ENCODE measurements around the gene C15orf39.
A peak's percentile ranks its signal among the peaks of the same experiment; 100 is the strongest.
"Not testable (repeated sequence)": the region's sequence is repeated elsewhere in the genome, so short reads cannot be mapped to it uniquely, and the experiment has no call there.

Gene C15orf39

DNA sequence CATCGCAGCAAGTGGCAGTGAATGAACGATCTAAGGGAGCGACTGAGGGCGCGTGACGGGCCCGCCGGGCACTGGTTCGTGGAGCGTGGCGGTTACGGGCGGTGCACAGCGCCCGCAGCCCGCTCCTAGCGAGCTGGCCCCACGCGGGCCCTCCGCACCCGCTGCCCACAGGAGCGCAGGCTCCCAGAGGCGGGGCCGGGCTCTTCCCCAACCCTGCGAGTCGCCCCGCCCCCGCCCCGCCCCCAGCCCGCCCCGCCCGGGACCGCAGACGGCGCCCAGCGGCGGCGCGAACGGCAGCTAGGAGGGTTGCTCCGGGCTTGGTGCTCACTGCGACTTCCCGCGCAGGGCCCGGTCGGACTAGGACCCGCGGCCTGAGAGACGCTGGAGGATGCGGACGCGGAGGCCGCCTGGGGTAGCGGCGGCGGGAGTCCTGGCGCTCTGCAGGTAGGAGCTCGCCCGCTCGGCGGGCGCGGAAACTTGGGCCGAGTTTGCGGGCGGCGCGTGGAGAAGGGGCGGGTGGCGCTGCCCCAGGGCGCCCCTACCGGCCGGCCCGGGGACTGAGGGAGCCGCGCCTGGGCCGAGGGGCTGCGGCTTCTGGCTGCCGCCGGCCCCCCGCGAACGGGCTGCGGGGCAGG, at the start of gene C15orf39:
Gene C15orf39, plus strand, starts transcription at position 267 of the 635 bp plus-strand sequence. CDS start 4,167 bp downstream, outside the sequence.
- peak; percentile 3 for DNase-seq

DNA sequence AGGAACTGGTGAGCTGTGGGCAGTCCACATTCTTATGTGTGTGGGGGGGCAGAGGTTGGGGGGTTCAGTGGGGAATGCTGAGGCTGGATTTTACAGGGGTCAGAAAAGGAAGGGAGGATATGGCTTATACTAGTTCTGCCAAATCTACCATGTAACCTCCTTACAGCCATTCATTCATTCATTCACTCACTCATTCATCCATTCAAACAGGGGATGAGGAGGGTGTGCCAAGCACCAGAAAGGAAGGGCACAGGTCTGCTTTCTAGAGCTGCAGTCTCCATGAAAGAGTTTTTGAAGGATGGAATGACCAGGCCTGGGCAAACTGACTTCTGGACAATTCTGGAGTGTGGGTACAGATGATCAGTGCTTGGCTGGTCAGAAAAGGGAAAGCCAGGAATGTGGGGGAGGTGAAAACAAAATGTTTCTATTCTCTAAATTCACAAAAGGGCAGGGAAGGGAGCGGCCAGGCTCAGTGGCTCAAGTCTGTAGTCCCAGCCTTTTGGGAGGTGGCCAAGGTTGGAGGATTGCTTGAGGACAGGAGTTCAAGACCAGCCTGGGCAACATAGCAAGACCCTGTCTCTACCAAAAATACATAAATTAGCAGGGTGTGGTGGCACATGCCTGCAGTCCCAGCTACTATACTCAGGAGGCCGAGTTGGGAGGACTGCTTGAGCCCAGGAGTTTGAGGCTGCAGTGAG, 49.2 kb upstream of the C15orf39 start:
- no peak for DNase-seq

DNA sequence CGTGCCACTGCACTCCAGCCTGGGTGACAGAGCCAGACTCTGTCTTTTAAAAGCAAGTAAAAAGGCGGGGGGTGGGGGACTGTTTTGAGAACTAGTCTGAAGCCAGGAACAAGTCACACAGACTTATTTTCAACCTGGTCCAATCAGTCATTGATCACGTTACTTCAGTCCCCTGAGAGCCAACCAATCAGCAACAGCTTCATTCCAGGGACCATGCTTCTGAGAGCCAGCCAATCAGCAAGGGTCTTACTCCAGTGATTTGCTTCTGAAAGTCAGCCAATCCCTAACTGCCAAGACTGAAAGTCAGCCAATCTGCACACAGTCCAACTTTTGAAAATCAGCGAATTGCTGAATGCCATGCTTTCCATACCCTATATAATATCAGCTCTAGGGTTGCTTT, 48.6 kb upstream of the C15orf39 start:
- no peak for DNase-seq

DNA sequence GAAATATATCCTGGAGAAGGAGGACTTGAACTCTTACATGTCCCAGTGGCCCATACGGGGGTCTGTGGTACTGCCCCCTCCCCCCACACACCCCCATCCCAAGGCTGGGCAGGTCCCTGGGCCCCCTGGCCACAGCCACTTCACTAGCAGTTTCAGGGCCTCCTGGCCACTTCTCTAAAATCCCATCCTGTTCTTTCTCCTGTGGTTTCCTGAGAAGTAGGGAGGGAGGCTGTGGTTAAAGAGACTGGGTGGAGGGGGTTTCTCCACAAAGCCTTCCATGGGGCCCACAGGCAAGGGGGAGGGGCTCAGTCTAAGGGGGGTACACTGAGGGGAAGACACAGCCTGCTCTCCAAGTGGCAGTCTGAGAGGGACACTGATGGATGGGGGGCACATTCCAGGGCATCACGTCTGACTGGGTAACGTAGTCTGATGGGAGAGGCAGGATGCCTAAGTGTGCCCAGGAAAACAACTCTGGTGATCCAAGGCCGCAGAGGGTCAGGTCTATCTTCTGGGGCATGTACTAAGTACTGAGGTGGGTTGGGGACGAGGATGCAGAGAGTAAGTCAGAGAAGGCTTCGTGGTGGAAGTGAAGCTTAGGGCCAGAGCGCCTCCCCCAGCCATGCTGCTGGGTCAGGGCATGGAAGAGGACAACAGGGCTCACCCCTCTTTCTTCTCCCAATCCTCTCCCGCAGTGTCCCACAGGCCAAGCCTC, 48.0 kb upstream of the C15orf39 start:
- DNase-seq, result no peak

DNA sequence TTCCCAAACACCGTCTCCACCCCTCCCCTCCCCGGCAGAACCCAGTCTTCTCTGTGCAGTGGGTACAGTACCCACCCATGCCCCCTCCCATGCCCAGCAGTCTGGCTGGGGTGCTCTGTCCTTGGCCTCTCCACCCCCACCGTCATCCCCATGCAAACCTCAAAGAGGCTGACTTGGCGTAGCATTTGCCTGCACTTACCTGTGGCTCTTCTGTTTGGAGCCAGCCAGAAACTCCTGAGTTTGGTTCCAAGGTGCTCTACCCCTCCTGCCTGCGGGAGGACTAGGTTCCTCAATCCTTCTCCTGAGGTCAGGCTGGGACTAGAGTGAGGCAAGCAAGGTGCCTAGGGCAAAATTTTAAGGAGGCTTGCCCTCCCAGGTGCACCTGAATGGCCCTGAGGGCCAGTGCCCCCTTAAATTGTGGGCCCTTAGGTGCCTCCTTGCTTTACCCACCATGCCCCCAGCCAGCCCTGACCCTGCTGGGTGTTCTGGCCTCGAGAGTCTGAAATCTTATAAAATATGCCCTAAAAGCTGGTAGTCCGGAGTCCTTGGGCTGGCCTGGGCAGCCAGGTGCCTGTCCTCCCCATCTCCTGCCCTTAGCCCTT, 47.1 kb upstream of the C15orf39 start:
- DNase-seq, result no peak

DNA sequence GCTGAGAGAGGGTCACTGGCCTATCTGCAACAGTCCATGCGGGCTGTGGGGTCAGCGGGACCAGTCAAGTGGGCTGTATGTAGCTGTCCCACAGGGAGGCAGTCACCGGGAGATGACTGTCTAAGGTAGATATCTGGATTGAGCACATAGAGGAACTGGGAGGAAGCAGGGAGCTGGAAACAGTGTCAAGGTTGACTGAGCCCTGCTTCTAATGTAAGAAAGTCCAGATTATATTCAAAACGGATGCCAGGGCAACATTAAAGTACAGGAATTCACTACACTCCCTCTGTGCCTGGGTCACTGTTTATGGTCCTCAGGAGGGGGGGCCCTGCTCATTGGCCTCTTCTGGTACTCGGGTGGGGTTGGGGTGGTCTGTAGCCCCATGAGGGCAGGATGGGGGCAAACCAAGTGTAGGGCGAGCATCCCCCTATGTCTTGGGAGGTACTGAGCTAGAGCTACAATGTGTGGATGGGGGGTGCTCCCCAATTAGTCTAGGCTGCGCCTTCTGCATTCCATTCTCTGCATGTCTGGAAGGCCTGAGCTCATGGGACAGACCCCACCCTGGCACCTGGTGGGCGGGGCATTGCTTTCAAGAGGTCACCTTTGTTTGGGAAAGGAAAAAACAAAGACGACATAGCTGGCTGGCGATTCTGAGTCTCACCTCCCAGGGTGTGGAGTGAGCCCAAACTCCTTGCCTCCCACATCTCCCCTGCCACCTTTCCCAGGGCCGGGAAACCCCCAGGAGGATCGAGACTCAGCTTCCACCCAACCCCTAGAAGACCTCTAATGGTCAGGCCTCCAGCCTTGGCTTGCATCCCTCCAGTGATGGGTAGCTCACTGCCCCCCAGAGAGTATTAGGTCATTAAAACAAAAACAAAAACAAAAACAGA, 45.1 kb upstream of the C15orf39 start:
- DNase-seq, result no peak

DNA sequence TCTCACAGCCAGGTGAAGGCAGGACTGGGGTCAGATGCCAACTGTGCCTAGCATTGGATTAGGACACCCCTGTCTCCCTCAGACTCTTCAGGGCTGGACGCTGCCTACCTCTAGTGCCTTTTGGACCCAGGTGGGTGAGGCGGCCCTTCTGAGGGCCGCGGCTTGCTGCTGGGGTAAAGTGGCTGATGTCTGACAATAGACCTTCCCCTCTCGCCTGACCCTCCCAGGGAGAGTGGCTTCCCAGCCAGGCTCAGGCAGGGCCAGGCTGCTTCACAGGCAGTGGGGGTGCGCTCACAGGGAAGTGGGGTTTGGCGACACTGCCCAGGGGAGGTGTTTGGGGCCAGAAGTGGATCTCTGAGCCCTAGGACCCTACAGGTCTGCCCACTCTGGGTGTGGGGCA, 43.3 kb upstream of the C15orf39 start:
- DNase-seq, result no peak

DNA sequence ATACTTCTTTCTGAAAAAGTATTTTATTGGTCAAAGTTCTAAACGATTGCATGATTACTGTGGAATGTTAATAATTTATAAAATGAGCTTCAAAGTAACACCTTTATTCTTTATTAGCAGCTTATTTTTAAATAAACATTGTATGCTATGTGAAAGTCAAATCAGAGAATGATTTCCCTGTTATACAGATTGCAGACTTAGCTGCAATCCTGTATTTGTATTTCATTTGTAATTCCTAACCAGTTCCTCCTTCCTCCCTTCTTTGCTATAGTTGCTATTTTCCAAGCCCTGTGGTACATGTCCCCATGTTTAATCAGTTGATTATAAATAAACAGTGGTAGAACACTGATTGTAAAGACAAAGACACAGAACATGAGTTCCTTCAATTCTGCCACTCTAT, 42.4 kb upstream of the C15orf39 start:
- no peak for DNase-seq

DNA sequence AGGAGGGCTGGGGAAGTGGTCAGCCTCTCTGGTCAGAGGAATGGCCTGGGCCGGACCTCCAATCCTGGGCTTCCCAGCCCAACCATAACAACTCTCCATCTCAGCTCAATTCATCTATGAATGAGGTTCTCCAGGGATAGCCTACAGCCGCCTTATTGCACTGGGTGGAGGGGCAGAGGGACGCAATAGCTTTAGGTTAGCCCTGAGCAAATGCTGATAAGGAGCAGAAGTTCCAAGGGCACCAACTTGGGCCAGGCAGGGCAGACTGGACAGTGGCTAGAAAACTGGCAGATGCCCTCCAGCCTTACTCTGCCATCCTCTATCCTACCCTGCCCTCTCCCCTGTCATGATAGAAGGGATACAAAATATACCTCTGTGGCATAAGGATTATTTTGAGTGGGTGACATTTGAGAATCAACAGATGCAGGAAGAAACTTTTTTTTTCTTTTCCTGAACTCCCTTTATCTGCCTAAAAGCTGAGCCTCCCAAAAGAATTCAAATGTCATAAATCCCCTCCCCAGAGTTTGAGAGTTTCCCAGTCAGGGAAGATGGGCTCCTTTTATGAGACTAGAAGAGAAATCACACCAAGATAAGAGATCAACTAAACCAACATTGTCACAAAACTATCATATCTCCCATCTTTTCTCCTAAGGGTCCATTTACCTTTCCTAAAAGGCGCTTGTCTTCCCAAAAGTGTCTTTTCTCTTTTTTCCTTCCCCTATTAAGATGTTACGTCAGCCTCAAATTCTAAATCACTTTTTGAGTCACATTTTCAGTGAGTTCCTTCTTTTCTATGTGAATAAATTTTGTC, 40.4 kb upstream of the C15orf39 start:
- no peak for DNase-seq

DNA sequence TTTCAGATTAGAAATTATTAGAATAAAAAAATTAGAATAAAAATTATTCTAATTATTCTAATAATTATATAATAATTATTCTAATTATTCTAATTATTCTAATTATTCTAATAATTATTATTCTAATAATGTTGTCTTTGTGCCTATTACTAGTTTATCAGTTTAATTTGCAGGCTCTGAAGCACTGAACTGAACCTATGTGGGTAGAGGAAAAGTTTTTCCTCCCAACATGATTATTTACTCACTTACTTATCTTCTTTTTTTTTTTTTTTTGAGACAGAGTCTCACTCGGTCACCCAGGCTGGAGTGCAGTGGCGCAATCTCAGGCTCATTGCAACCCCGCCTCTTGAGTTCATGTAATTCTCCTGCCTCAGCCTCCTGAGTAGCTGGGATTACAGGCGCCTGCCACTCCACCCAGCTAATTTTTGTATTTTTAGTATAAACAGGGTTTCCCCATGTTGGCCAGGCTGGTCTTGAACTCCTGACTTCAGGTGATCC, 39.7 kb upstream of the C15orf39 start:
- no peak for DNase-seq

DNA sequence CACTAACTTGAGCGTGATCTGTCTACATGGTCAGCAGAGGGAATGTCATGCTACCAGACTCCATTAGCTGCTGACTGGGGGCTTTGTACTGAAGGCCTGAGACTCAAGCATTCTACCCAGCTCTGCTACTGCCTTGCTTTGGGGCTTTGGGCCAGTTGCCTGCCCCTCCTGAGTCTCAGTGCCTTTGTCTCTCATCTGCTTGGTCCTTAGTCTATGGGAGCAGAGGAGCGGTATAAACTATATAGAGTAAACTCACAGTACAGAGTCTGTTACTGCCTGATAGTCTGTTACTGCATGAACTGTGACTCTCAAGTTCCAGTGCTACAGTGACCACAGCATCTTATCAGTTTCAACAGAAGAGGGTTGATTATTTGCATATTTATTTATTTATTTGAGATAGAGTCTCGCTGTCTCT, 38.5 kb upstream of the C15orf39 start:
- no peak for DNase-seq

DNA sequence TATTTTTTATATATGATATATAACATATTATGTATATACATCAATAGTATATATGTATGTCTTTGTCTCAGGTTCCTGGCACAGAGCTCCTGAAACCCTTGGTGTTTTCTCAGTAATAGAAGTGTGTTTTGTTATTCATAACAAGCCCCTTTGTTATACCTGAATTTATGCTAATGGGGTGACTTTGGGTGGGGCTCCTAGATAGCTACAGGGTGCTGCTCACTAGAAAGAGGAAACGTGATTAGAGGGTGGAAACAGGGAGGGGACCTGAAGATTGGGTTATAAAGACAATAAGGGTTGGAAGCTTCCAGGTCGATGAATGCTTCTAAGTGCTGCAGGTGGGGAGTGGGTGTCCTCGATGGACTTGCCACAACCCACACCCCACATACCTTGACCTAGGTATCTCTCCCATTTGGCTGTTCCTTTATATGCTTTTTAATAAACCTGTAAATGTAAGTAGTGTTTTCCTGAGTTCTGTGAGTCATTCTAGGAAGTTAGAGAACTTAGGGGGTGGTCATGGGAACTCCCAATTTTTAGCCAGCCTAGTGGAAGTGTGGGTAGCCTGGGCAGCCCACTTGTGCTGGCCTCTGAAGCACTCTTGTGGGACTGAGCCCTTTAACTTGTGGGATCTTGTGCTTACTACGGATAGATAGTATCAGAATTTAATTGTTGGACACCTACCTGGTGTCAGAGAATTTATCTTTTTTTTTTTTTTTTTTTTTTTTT, 36.9 kb upstream of the C15orf39 start:
- DNase-seq, result no peak

DNA sequence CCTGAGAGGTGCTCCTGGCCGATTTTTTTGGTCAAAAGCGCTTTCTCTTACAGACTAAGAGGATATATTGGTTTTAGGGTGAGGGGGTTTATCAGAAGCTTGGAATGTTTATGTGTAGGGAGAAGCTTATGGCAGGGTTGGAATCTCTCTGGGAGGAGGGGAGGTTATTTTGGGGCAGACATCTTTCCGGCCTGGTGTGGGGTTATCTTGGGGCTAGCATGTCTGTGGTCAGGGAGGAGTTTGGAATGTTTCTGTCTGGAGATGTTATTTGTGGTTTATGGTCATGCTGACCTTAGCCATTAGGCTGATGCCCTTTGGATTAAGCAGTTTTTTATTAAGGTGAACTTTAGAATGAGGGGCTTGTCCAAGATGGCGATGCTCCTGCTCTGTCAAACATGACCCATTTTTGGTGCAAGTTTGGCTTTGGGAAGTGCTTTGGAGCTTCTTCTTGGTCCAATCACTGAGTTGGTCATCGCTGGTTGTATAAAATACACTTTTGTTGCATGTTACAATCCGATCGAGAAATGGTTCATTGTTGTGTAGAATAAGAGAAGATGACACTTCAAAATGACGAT, 35.1 kb upstream of the C15orf39 start:
- not testable (repeated sequence) for DNase-seq

DNA sequence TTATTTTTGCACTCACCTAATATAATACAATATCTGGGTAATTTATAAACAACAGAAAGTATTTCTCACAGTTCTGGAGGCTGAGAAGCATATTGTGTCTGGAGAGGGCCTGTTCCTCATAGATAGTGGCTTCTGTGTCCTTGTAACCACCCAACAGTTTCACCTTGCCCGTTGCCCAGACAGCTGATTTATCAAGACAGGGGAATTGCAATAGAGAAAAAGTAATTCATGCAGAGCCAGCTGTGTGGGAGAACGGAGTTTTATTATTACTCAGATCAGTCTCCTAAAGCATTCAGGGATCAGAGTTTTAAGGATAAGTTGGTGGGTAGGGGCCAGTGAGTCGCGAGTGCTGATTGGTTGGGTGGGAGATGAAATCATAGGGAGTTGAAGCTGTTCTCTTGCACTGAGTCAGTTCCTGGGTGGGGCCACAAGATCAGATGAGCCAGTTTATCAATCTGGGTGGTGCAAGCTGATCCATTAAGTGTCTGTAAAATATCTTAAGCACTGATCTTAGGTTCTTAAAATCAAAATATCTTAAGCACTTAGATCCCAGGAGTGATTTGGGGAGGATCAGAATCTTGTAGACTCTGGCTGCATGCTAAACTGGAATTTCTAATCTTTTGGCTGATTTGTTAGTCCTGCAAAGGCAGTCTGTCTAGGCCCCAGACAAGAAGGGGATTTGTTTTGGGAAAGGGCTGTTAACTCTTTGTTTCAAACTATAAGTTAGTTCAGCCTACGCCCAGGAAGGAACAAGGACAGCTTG, 33.9 kb upstream of the C15orf39 start:
- no peak for DNase-seq

DNA sequence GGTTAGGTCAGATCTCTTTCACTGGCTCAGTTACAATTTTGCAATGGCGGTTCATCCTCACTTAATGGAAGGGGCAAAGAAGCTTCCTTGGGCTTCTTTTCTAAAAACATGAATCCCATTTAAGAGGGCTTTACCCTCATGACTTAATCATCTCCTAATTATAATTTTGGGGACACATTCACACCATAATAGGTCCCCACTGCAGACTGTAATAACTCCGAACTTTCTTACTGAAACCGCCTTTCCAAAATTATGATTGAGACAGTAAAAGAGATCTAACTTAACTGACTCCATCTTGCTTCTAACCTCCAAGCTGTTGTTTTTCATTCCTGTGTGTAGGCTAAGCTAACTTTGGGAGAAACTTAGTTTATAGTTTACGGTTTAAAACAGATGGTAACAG, 33.3 kb upstream of the C15orf39 start:
- no peak for DNase-seq

DNA sequence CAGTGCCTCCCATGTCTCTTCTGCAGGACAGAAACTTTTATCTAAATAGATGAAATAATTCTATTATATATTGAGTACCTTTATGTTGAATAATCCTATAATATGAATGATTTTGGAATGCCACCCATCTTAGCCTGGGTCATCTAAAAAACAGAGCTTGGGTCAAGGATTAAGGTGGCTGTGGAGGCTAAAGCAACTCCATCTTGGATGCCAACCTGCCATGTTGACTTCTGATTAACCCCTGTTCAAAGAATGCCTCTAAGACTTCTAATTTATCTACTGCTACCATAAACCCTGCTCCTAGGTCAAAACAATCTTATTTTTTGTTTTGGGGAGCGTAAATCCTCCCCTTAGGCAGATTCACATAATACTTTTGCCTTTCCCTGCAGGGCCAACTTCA, 31.5 kb upstream of the C15orf39 start:
- no peak for DNase-seq

DNA sequence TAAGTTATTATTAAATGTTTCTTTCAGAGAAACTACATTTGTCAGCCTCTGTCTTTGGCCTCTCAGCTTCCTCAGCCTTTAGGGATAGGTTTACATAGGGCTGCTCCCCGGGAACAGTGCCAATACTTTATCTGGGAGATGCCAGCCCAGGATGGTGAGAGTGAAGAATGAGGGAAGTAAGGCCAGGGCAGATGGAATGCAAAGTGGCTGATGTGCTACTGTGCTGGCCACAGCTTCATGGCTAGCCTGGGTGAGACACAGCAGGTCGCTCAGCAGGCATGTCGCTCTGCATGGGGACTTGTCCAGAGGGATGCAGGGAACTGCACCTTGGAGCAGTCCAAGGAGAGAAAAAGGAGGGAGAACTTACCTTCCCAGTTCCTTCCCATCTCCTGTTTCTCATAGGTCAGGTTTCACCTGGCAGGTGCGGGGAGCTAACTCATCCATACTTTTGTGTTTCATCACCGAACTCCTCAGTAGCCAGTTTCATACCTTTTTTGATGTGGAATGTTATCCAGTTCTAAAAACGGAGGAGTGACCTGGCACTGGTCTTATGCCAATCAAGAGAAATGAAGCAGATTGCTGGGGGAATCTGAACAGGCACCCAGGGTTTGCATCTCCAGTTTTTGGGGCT, 30.9 kb upstream of the C15orf39 start:
- no peak for DNase-seq

DNA sequence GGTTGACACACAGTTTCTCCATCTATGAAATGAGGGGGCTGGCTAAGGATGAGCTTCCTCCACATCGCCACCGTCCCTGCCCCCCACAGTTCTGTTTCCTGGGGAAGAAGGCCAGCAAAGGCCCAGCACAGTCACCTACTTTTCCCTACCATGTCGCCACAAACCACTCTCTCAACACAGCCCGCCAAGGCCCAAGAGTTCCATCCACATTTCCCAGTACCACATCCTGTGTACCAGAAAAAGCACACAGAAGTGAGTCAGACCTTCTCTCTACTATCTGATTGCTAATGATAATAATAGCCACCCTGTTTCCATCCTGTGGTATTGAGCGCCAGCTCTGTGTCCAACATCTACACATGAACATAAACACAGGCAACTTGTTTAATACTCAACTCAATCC, 30.3 kb upstream of the C15orf39 start:
- no peak for DNase-seq

DNA sequence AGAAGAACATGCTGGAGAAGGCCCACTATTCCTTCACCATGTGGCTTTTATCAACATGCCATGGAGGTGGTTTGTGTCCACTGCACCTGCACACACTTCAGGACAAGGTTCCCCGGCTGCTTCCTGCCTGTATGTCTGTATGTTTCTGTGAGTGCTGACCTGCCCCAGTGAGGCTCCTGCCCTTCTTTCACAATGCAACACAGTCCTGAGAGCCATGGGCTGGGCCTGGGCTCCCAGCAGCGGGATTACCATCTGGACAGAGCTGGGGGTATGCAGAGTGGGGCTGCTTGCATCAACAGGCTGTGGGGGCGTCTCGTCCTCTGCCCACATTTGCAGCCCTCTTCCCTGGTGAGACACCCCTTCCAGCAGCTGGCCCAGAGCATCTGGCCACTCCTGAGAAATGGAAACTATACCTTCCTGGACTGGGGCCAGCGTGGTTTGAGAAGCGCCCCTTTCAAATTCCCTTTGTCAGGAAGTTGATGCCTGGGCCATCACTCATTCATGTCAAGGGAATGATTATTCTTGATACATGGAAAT, 29.3 kb upstream of the C15orf39 start:
- no peak for DNase-seq
